Stimulated activated CD8-positive, alpha-beta memory T cell treated with anti-CD3 and anti-CD28 coated beads, Interleukin-2, amount 100 ng/mL, for 48 hours (primary cell): ENCODE results near the gene NRDE2.
"Not testable (repeated sequence)": the region's sequence is repeated elsewhere in the genome, so short reads cannot be mapped to it uniquely, and the experiment has no call there.

Experiments used
- DNase-seq, 2 donors: peaks; one replicate each; pipeline ENCODE4 v3.0.0-alpha.2; 2020; ENCODE audit warnings: low read depth in 2 of 2

NRDE2 gene

GRCh38 chr14:90272523-90272922, 59.2 kb downstream of the NRDE2 start:
- no peak for DNase-seq

GRCh38 chr14:90268420-90268819, 63.3 kb downstream of the NRDE2 start:
- DNase-seq, result no peak

- no peak for DNase-seq
These were observed 65.1 kb downstream of the NRDE2 start for GRCh38 chr14:90266441-90267154.

- no peak for DNase-seq
These were observed 67.8 kb downstream of the NRDE2 start for GRCh38 chr14:90263748-90264449.

GRCh38 chr14:90256354-90257131, 75.2 kb downstream of the NRDE2 start, which contains the start of gene PSMC1:
PSMC1 (plus strand) TSS chr14:90256553; CDS start chr14:90256598, 45 bp downstream.
- DNase-seq, result peak; percentile 76 to 84

GRCh38 chr14:90255871-90256270, 75.9 kb downstream of the NRDE2 start:
- DNase-seq, result no peak

- no peak for DNase-seq
These were observed 77.9 kb downstream of the NRDE2 start for GRCh38 chr14:90253826-90254225.

GRCh38 chr14:90248594-90248993, 83.1 kb downstream of the NRDE2 start:
- DNase-seq, result no peak

- not testable (repeated sequence) for DNase-seq
These were observed 84.3 kb downstream of the NRDE2 start for GRCh38 chr14:90247441-90247840.

- no peak for DNase-seq
These were observed 84.8 kb downstream of the NRDE2 start for GRCh38 chr14:90246936-90247335.

- no peak for DNase-seq
These were observed 89.3 kb downstream of the NRDE2 start for GRCh38 chr14:90242444-90242843.

- no peak for DNase-seq
These were observed 92.6 kb downstream of the NRDE2 start for GRCh38 chr14:90239139-90239538.

- DNase-seq, result peak; percentile 45 to 70
These were observed 96.4 kb downstream of the NRDE2 start for GRCh38 chr14:90235179-90235976.

GRCh38 chr14:90229942-90230341, 101.8 kb downstream of the NRDE2 start:
- DNase-seq, result not testable (repeated sequence)

GRCh38 chr14:90228478-90228877, 103.3 kb downstream of the NRDE2 start:
- DNase-seq, result no peak
